GM23248 (cell line): Measurements from ENCODE around the gene ALKBH1. TPM values are rescaled to one million over a fixed set of nuclear protein-coding genes. Genes with fewer than 3 reads are reported as not detected.
A peak's percentile ranks its signal among the peaks of the same experiment; 100 is the strongest.
"Not testable (repeated sequence)": the region's sequence is repeated elsewhere in the genome, so short reads cannot be mapped to it uniquely, and the experiment has no call there.

Experiments
- DNase-seq: peaks from one replicate; pipeline ENCODE4 v3.0.0-alpha.2; 2015
- H2AFZ ChIP-seq: fragments of 200-600 bp; sonication (generic); 2 replicates; pipeline ENCODE4 v1.6.1; 2016; ENCODE audit warnings: antibody characterized with exemption
- H3F3A ChIP-seq: fragments of 200-600 bp; sonication (generic); 2 replicates; pipeline ENCODE4 v1.6.1; 2016; ENCODE audit warnings: mild to moderate bottlenecking, antibody characterized with exemption, mixed run types; ENCODE audit not compliant: insufficient read depth
- H3K27ac ChIP-seq: fragments of 200-600 bp; sonication (generic); 2 replicates; pipeline ENCODE4 v1.5.1; 2016; ENCODE audit warnings: mild to moderate bottlenecking
- H3K27me3 ChIP-seq: fragments of 200-600 bp; sonication (generic); replicated peaks from 2 replicates; pipeline ENCODE4 v1.6.1; 2016; ENCODE audit warnings: mild to moderate bottlenecking; ENCODE audit not compliant: insufficient read depth
- H3K36me3 ChIP-seq: fragments of 200-600 bp; sonication (generic); 2 replicates; pipeline ENCODE4 v1.6.1; 2016; ENCODE audit warnings: low read depth, mild to moderate bottlenecking
- H3K4me1 ChIP-seq: fragments of 200-600 bp; sonication (generic); 2 replicates; pipeline ENCODE4 v1.6.1; 2016; ENCODE audit warnings: mild to moderate bottlenecking; ENCODE audit not compliant: insufficient read depth
- H3K4me2 ChIP-seq: fragments of 200-600 bp; sonication (generic); one replicate; pipeline ENCODE4 v1.6.1; 2016; ENCODE audit warnings: mild to moderate bottlenecking; ENCODE audit not compliant: unreplicated experiment
- H3K4me3 ChIP-seq: fragments of 200-600 bp; sonication (generic); 2 replicates; pipeline ENCODE4 v1.5.1; 2016; ENCODE audit warnings: mild to moderate bottlenecking
- H3K79me2 ChIP-seq: fragments of 200-600 bp; sonication (generic); 2 replicates; pipeline ENCODE4 v1.6.1; 2016; ENCODE audit warnings: mild to moderate bottlenecking; ENCODE audit not compliant: insufficient read depth
- H3K9ac ChIP-seq: fragments of 200-600 bp; sonication (generic); 2 replicates; pipeline ENCODE4 v1.6.1; 2016; ENCODE audit warnings: mild to moderate bottlenecking
- H3K9me2 ChIP-seq: fragments of 200-600 bp; sonication (generic); 2 replicates; pipeline ENCODE4 v1.6.1; 2016; ENCODE audit warnings: mixed run types, mild to moderate bottlenecking, moderate library complexity; ENCODE audit not compliant: insufficient read depth
- H3K9me3 ChIP-seq: fragments of 200-600 bp; sonication (generic); one replicate; pipeline ENCODE4 v1.6.1; 2017; ENCODE audit warnings: low read depth
- H4K20me1 ChIP-seq: fragments of 200-600 bp; sonication (generic); 2 replicates; pipeline ENCODE4 v1.6.0; 2016; ENCODE audit not compliant: insufficient read depth
- EZH2 ChIP-seq: fragments of 200-600 bp; sonication (generic); IDR thresholded peaks from 2 replicates; pipeline ENCODE4 v1.6.1; 2018; ENCODE audit warnings: antibody characterized with exemption, mild to moderate bottlenecking; ENCODE audit not compliant: insufficient read depth, poor library complexity, severe bottlenecking
- EZH2phosphoT487 ChIP-seq: fragments of 200-600 bp; sonication (generic); IDR thresholded peaks from 2 replicates; pipeline ENCODE4 v1.6.1; 2018; ENCODE audit warnings: antibody characterized with exemption, moderate library complexity, mild to moderate bottlenecking, low read depth; ENCODE audit not compliant: insufficient read depth
- WGBS, 2 experiments: methylation state at CpG; one replicate each; pipeline ENCODE4 v1.1.6; 2015 to 2017; ENCODE audit warnings: low lambda C conversion rate in 2 of 2, low coverage in 1 of 2; ENCODE audit errors: missing lambda C conversion rate in 2 of 2; 5-methylcytosine and 5-hydroxymethylcytosine counted together
- in situ Hi-C: fragments of 300-500 bp; cut with MboI; formaldehyde crosslinking; loops from 2 replicates; pipeline ENCODE4 v1.15.0; 2020
- polyA plus RNA-seq: library from polyadenylated mRNA; unstranded; fragments of >200 nt; fragmentation: Nextera tagmentation; extraction: Ambion mirVana; gene quantifications from 2 replicates; pipeline ENCODE4 v1.2.1, GENCODE V29; 2016
- total RNA-seq: library from RNA; depleted of rRNA; stranded (reverse); fragments of >200 nt; shearing (Covaris generic); gene quantifications from 2 replicates; pipeline ENCODE4 v1.2.3, GENCODE V29; 2014

The ALKBH1 gene
- total and polyA plus RNA-seq, 2 experiments from 2014 or later: 10.2 to 13.4 TPM

DNA sequence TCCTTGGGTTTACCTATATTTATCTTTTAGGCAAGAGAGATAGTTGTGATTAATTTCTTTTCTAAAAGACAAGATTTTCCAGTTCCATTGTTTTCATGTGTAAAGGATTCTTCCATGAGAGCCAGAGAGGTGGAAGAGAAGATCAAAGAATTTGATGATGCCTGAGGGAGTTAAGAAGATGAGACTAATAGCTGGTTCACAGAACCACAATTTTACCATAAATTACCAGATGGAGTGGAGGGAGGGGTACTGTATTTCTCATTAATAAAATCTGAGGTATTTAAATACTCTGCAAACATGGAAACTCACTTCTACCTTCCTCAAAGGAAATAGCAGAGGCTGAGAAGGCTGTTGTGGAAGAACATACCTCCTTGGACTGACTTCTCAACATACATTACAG, 34.6 kb downstream of the ALKBH1 start:
- in situ Hi-C loops: no loop called here
- no peak for DNase-seq
- Histone ChIP-seq H3K27me3 (no peaks in the 10 kb centered on the region), H3K79me2 (no peaks in the 10 kb centered on the region), H2AFZ (no peak overlapping the region), H3K4me2 (no peak overlapping the region), H3F3A (no peaks in the 10 kb centered on the region), H3K9me3 (no peaks in the 10 kb centered on the region), H3K36me3 (peaks cover 25% of the 10 kb centered on the region), H3K27ac (no peak overlapping the region), H3K9ac (no peak overlapping the region), H3K4me3 (no peak overlapping the region), H4K20me1 (no peaks in the 10 kb centered on the region), H3K9me2 (no peaks in the 10 kb centered on the region), H3K4me1 (no peaks in the 10 kb centered on the region)
- no peak for TF ChIP-seq EZH2phosphoT487
- no peak for TF ChIP-seq EZH2

DNA sequence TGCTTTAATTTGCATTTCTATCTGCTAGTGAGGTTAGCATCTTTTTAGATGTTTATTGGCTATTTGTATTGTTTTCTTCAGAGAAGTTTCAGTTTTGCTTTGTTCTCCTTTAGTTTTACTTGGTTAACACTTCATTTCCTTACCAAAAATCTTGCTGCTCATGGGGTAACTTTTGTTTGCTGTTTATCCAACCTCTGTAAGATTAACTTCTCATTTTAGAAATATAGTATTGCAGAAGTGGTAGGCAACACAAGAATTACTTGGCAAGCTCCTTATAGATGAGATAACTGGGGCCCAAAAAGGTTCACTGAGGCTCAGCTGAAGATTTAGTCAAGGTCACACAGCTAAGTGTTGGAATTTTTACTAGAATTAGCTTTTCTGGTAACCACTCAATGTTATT, 40.5 kb downstream of the ALKBH1 start:
- Histone ChIP-seq H2AFZ (no peak overlapping the region), H3K27ac (no peak overlapping the region)
- DNase-seq: no peak

DNA sequence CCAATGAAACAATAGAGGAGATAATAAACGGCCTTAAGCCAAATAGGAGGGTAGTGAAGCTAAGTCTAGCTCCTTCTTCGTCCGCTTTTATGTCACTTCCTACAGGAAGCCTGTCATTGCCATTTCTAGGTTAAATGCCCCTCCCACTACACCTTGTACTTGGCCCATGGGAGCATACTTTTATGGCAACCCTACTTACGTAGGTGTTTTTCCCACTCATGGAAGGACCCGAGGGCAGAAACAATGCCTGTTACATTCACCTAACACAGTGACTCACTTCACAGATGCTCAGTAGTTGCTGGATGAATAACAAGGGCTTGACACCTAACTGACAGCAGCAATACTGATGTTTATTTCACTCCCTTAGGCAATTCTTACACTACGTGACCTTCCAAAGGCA, 44.5 kb downstream of the ALKBH1 start:
- Histone ChIP-seq H2AFZ (no peak overlapping the region), H3K4me2 (no peak overlapping the region), H3K9ac (no peak overlapping the region), H3K4me1 (no peaks in the 10 kb centered on the region), H3K27ac (no peak overlapping the region), H3K9me2 (no peaks in the 10 kb centered on the region), H3F3A (no peaks in the 10 kb centered on the region), H3K27me3 (no peaks in the 10 kb centered on the region), H3K9me3 (no peaks in the 10 kb centered on the region), H3K36me3 (no peaks in the 10 kb centered on the region), H4K20me1 (no peaks in the 10 kb centered on the region), H3K4me3 (no peak overlapping the region), H3K79me2 (no peaks in the 10 kb centered on the region)
- DNase-seq: peak; percentile 8
- in situ Hi-C loops: no loop called here
- TF ChIP-seq EZH2phosphoT487 (no peak), EZH2 (no peak)
- WGBS, 2 experiments: 91 to 92% methylated on average over 6 of the region's 6 CpGs

More for the DNA sequence above, 40.5 kb downstream of the ALKBH1 start:
- no peak for TF ChIP-seq EZH2
- no peak for TF ChIP-seq EZH2phosphoT487
- H3K36me3 ChIP-seq: no peaks in the 10 kb centered on the region
- H3K9me2 ChIP-seq: no peaks in the 10 kb centered on the region
- no peaks in the 10 kb centered on the region for H4K20me1 ChIP-seq
- H3K4me3 ChIP-seq: no peak overlapping the region
- no peak overlapping the region for H3K4me2 ChIP-seq
- no peaks in the 10 kb centered on the region for H3K9me3 ChIP-seq
- no peaks in the 10 kb centered on the region for H3K4me1 ChIP-seq
- in situ Hi-C loops: no loop called here
- H3K27me3 ChIP-seq: no peaks in the 10 kb centered on the region
- no peaks in the 10 kb centered on the region for H3K79me2 ChIP-seq
- H3K9ac ChIP-seq: no peak overlapping the region
- no peaks in the 10 kb centered on the region for H3F3A ChIP-seq

DNA sequence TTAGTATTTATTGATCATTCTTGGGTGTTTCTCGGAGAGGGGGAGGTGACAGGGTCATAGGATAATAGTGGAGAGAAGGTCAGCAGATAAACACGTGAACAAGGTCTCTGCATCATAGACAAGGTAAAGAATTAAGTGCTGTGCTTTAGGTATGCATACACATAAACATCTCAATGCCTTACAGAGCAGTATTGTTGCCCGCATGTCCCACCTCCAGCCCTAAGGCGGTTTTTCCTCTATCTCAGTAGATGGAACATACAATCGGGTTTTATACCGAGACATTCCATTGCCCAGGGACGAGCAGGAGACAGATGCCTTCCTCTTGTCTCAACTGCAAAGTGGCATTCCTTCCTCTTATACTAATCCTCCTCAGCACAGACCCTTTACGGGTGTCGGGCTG, 46.3 kb downstream of the ALKBH1 start:
- H2AFZ ChIP-seq, DNase-seq, in situ Hi-C loops, H3K9me3 ChIP-seq, H3K27me3 ChIP-seq, H3K4me2 ChIP-seq, H3K36me3 ChIP-seq, H3K79me2 ChIP-seq, H3K4me3 ChIP-seq, H3K4me1 ChIP-seq, H3K9me2 ChIP-seq, H3F3A ChIP-seq, H3K9ac ChIP-seq, H4K20me1 ChIP-seq, H3K27ac ChIP-seq: not testable (repeated sequence)
- 67 to 76% methylated on average over 9 of the region's 9 CpGs for WGBS, 2 experiments

DNA sequence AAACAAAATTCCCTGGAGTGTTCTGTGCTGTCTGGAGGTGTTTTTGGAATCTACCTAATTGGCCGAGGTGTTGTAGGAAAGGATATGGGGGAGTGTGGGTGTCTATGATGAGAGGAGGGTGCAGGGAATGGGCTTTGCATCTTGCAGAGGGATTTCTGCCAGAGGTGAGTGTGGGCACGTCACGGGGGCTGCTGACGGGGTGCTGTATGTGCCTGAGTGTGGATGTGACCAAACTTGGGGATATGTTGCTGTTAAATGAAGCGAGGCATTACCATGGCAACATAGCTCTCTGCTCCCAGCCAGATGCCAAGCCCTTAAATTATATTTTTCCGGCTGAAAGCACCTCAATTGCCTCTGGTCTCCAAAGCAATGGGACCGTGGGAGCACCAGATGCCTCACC, 47.1 kb downstream of the ALKBH1 start:
- no peak overlapping the region for H3K4me2 ChIP-seq
- no peaks in the 10 kb centered on the region for H3K79me2 ChIP-seq
- H3K9ac ChIP-seq: no peak overlapping the region
- H3K36me3 ChIP-seq: no peaks in the 10 kb centered on the region
- TF ChIP-seq EZH2phosphoT487 (no peak), EZH2 (no peak)
- no peaks in the 10 kb centered on the region for H4K20me1 ChIP-seq
- no peaks in the 10 kb centered on the region for H3K9me2 ChIP-seq
- no peaks in the 10 kb centered on the region for H3K27me3 ChIP-seq
- in situ Hi-C loops: no loop called here
- H2AFZ ChIP-seq: no peak overlapping the region
- H3F3A ChIP-seq: no peaks in the 10 kb centered on the region
- 70 to 73% methylated on average over 7 of the region's 7 CpGs for WGBS, 2 experiments
- H3K27ac ChIP-seq: no peak overlapping the region
- no peaks in the 10 kb centered on the region for H3K9me3 ChIP-seq
- DNase-seq: no peak
- no peak overlapping the region for H3K4me3 ChIP-seq
- no peaks in the 10 kb centered on the region for H3K4me1 ChIP-seq
